Psoas muscle (tissue), 8 donors: ENCODE data around the gene CCDC90B. TPM values are rescaled to one million over a fixed set of nuclear protein-coding genes. Genes with fewer than 3 reads are reported as not detected.

ENCODE experiments used
- ATAC-seq, 4 donors: fragments of 200-7000 bp; cut with Tn5 transposase; one replicate each; pipeline ENCODE4 v1.9.1; 2020; ENCODE audit warnings: moderate library complexity in 3 of 4, mild to moderate bottlenecking in 2 of 4
- DNase-seq, 2 donors: peaks; one replicate each; pipeline ENCODE4 v3.0.0-alpha.2; 2020
- H3K27ac ChIP-seq: fragments of 200-600 bp; one replicate; pipeline ENCODE4 v1.8.0; 2022
- H3K27me3 ChIP-seq, 3 donors: fragments of 200-600 bp in 1 of 3; one replicate each; pipeline versions ENCODE4 v1.6.1 to v1.8.0; 2013 to 2022; ENCODE audit warnings: low read length in 2 of 3, mild to moderate bottlenecking in 2 of 3, moderate library complexity in 1 of 3; ENCODE audit not compliant: insufficient read depth in 3 of 3
- H3K36me3 ChIP-seq, 2 donors: fragments of 200-600 bp in 1 of 2; one replicate each; pipeline versions ENCODE4 v1.6.1 to v1.8.0; 2013 to 2022; ENCODE audit warnings: low read depth in 1 of 2, mild to moderate bottlenecking in 1 of 2, moderate library complexity in 1 of 2; ENCODE audit not compliant: insufficient read depth in 1 of 2
- H3K4me1 ChIP-seq: fragments of 200-600 bp; one replicate; pipeline ENCODE4 v1.8.0; 2022
- H3K4me3 ChIP-seq: fragments of 200-600 bp; one replicate; pipeline ENCODE4 v1.8.0; 2022; ENCODE audit warnings: mild to moderate bottlenecking
- H3K9me3 ChIP-seq: fragments of 200-600 bp; one replicate; pipeline ENCODE4 v1.8.0; 2022
- WGBS, 3 donors: extraction: QIAGEN DNeasy Blood & Tissue Kit; methylation state at CpG; one replicate each; pipeline versions ENCODE4 v1.1.6 to v1.1.7; 2013; 5-methylcytosine and 5-hydroxymethylcytosine counted together
- intact Hi-C, 2 donors: fragments of 100-400 bp; cut with DNase I; formaldehyde crosslinking; loops; one replicate each; pipeline versions ENCODE4 v1.11.0 to v1.14.2; 2022
- polyA plus RNA-seq, 3 donors: library from polyadenylated mRNA; stranded (reverse); fragments of 200-250 nt; gene quantifications; one replicate each; pipeline ENCODE4 v1.2.3, GENCODE V29; 2013
- total RNA-seq, 4 donors: library from RNA; stranded (reverse); fragmentation: NEBNext Ultra II Directional in 2 of 4; extraction: Animal tissue kit (Norgen Biotek cat#: 25700) in 2 of 4; gene quantifications; one replicate each; pipeline versions ENCODE4 v1.2.1 to v1.2.4, GENCODE V29; 2021 to 2023
- TF ChIP-seq, protein P1 (sequence below): fragments of 200-600 bp; IDR thresholded peaks from one replicate; pipeline ENCODE4 v1.8.0; 2022; ENCODE audit warnings: antibody characterized with exemption
- donor health status: healthy with polysubstance abuse.
- donor health status: DM: no; HTN: no; CAD: no; lungs with moderate emphysema.
- donor health status: Bipolar disorder and iron deficiency.
- donor health status: healthy.
- donor health status: DM: yes; HTN: yes; CAD: no.
- donor health status: DM: no; HTN: no; CAD: no.
- donor health status: DM: no; HTN: no; CAD: no.
- donor health status: DM: yes; HTN: yes; CAD: no.

Gene CCDC90B
- total and polyA plus RNA-seq, 7 donors: 15.5 to 46.4 (median 27.5) TPM

DNA sequence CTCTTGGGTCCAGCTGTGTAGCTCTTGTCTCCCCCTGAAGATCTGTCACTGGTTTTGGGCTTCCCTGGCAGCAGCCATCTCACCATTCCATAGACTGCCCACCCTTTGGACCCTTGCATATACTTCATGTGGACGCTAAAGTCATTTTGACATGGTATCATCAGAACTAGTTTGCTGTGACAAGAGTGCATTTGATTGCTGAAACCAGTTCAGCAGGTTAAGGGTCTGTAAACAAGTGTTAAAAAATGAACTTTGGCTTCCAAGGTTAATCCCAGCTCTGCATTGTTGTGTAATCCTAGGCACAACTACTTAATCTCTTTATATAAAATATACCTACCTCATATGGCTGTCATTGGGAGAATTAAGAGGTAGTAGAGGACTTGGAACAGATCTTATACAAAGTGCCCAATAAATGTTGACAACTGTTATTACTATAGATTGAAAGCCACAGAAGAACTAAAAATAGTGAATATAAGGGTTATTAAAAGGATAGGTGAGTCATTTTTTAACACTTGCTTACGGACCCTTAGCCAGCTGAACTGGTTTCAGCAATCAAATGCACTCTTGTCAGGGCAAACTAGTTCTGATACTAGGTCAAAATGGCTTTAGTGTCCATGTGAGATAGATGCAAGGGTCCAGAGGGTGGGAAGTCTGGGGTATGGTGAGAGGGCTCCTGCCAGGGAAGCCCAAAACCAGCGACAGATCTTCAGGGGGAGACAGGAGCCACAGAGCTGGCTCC is 29.4 kb downstream of the CCDC90B start:
- intact Hi-C loops: no loop called here

DNA sequence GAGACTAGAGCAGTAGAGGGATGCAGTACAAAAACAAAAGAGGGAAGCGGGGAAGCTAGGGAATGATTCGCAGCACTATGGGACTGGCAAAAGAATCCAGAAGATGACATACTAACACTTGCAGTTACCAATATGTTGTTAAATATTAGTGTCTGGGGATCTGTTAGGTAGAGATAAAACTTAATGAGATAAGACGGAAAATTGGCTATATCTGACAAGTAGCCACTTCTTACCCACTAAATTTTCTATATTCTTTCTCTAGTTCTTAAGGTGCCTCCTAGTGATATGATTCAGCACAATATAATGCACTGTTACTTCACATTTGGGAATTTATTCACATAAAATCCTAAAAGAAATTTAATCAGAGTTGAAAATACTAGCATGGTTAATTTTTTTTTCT is 30.8 kb downstream of the CCDC90B start:
- TF ChIP-seq, protein P1, sequence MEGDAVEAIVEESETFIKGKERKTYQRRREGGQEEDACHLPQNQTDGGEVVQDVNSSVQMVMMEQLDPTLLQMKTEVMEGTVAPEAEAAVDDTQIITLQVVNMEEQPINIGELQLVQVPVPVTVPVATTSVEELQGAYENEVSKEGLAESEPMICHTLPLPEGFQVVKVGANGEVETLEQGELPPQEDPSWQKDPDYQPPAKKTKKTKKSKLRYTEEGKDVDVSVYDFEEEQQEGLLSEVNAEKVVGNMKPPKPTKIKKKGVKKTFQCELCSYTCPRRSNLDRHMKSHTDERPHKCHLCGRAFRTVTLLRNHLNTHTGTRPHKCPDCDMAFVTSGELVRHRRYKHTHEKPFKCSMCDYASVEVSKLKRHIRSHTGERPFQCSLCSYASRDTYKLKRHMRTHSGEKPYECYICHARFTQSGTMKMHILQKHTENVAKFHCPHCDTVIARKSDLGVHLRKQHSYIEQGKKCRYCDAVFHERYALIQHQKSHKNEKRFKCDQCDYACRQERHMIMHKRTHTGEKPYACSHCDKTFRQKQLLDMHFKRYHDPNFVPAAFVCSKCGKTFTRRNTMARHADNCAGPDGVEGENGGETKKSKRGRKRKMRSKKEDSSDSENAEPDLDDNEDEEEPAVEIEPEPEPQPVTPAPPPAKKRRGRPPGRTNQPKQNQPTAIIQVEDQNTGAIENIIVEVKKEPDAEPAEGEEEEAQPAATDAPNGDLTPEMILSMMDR: no peak
- intact Hi-C loops: no loop called here

More for the DNA sequence above, 29.4 kb downstream of the CCDC90B start:
- H3K9me3 ChIP-seq: no peaks in the 10 kb centered on the region
- TF ChIP-seq, protein P1: no peak
- DNase-seq (no peak), ATAC-seq (no peak)
- H3K36me3 ChIP-seq: peaks cover 3 to 41% of the 10 kb centered on the region in 2 donors
- 63 to 79% (median 68%) methylated on average over 3 of the region's 3 CpGs for WGBS, 3 donors
- H3K27ac ChIP-seq: no peak overlapping the region
- H3K27me3 ChIP-seq: no peaks in the 10 kb centered on the region
- peaks cover 13% of the 10 kb centered on the region for H3K4me1 ChIP-seq
- no peak overlapping the region for H3K4me3 ChIP-seq

DNA sequence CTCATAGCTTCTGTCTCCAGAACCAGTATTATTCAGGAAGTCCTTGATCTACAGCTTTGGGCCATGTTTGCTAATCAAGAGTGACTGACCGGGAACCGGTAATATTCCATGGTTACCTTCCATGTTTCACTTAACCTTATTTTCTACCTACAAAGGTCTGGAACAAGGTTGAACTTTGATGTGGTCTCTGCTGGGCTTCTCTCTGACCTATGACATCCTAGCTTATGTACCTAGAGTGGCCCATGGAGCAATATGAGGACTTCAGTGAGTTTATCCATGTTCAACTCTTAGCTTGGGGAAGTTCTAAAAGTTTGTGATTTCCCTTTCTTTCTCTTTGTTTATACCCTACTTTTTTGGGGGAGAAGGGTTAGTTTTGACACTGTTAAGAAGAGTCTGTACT is 33.2 kb downstream of the CCDC90B start:
- intact Hi-C loops: loop anchor here (5.0 kb wide), 2 partner anchors 346 to 386 kb away; no protein-coding TSS in a partner anchor
- no peaks in the 10 kb centered on the region for H3K27me3 ChIP-seq
- peaks cover 0 to 11% of the 10 kb centered on the region in 2 donors for H3K36me3 ChIP-seq
- H3K4me1 ChIP-seq: no peaks in the 10 kb centered on the region
- H3K27ac ChIP-seq: no peak overlapping the region
- DNase-seq (no peak), ATAC-seq (no peak)
- no peaks in the 10 kb centered on the region for H3K9me3 ChIP-seq
- H3K4me3 ChIP-seq: no peak overlapping the region
- WGBS, 3 donors: 95 to 98% (median 97%) methylated on average over 2 of the region's 2 CpGs
- TF ChIP-seq, protein P1: no peak

More for the DNA sequence above, 30.8 kb downstream of the CCDC90B start:
- H3K4me3 ChIP-seq: no peak overlapping the region
- WGBS, 3 donors: 92 to 97% (median 96%) methylated on average over 3 of the region's 3 CpGs
- peaks cover 13% of the 10 kb centered on the region for H3K4me1 ChIP-seq
- peaks cover 0 to 28% of the 10 kb centered on the region in 2 donors for H3K36me3 ChIP-seq
- DNase-seq: no peak
- H3K27me3 ChIP-seq: no peaks in the 10 kb centered on the region
- no peaks in the 10 kb centered on the region for H3K9me3 ChIP-seq
- no peak for ATAC-seq
- H3K27ac ChIP-seq: no peak overlapping the region

DNA sequence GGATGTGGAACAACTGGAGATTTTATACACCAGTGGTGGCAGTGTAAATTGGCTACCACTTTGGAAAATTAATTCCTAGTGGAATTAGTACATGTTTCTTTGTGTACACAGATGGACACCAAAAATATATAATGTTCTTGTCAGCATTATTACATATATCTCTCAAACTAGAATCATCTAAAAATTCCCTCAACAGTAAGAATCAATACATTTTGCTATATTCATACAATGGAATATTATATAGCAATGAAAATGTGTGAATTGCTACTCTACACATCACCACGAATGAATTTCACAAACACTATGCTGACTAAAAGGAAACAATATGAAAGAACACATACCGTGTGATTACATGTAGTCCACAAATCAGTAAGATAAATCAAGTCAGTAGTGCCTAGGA is 33.9 kb downstream of the CCDC90B start:
- DNase-seq (no peak), ATAC-seq (no peak)
- H3K9me3 ChIP-seq: no peaks in the 10 kb centered on the region
- H3K4me1 ChIP-seq: no peaks in the 10 kb centered on the region
- TF ChIP-seq, protein P1: no peak
- WGBS, 3 donors: 95 to 97% (median 96%) methylated on average over 2 of the region's 2 CpGs
- H3K27me3 ChIP-seq: no peaks in the 10 kb centered on the region
- H3K36me3 ChIP-seq: peaks cover 0 to 4% of the 10 kb centered on the region in 2 donors
- no peak overlapping the region for H3K4me3 ChIP-seq
- H3K27ac ChIP-seq: no peak overlapping the region
- intact Hi-C loops: loop anchor here (5.0 kb wide), 2 partner anchors 345 to 385 kb away; no protein-coding TSS in a partner anchor
